GM12878 (cell line): ENCODE results near the gene ARF3. TPM values are rescaled to one million over a fixed set of nuclear protein-coding genes. Genes with fewer than 3 reads are reported as not detected.

Experiments used
- BHLHE40 ChIP-seq, 2 experiments: fragments of 450-650 bp in 1 of 2; IDR thresholded peaks; 2 replicates each; pipeline ENCODE4 v1.6.1; 2011 to 2017; ENCODE audit warnings: low read depth in 2 of 2, borderline replicate concordance in 1 of 2, improper control_type of control experiment in 1 of 2, low read length in 1 of 2, mild to moderate bottlenecking in 1 of 2
- CBFB ChIP-seq: IDR thresholded peaks from 2 replicates; pipeline ENCODE4 v1.6.1; 2016; ENCODE audit warnings: antibody characterized with exemption, low read depth
- IKZF2 ChIP-seq, 2 experiments: fragments of 450-650 bp; IDR thresholded peaks; 2 replicates each; pipeline ENCODE4 v1.6.1; 2017; ENCODE audit warnings: mild to moderate bottlenecking in 2 of 2, moderate library complexity in 2 of 2
- IRF4 ChIP-seq: IDR thresholded peaks from 2 replicates; pipeline ENCODE4 v1.6.1; 2011; ENCODE audit warnings: low read depth, low read length
- MYC ChIP-seq: IDR thresholded peaks from 2 replicates; pipeline ENCODE4 v1.6.1; 2011; ENCODE audit warnings: mild to moderate bottlenecking, low read length, moderate library complexity, inconsistent platforms; ENCODE audit not compliant: insufficient read depth, insufficient replicate concordance, insufficient read length, severe bottlenecking
- NR2C1 ChIP-seq: fragments of 450-650 bp; IDR thresholded peaks from 2 replicates; pipeline ENCODE4 v1.6.1; 2017; ENCODE audit warnings: antibody characterized with exemption, mild to moderate bottlenecking, moderate library complexity
- PAX5 ChIP-seq: IDR thresholded peaks from 2 replicates; pipeline ENCODE4 v1.6.1; 2011; ENCODE audit warnings: low read depth, low read length, borderline replicate concordance
- RELA ChIP-seq: fragments of 450-650 bp; IDR thresholded peaks from 2 replicates; pipeline ENCODE4 v1.8.0; 2014; ENCODE audit warnings: borderline replicate concordance; ENCODE audit not compliant: partially characterized antibody
- polyA plus RNA-seq, 11 experiments: library from polyadenylated mRNA; depleted of rRNA in 4 of 11; unstranded in 6 of 11; stranded (reverse) in 5 of 11; fragments of >200 nt; fragmentation: Nextera tagmentation in 4 of 11; fragmentation: Illumina TruSeq in 1 of 11; extraction: Ambion mirVana in 4 of 11; extraction: Trizol in 1 of 11; gene quantifications; 1 replicate in 1 of 11; 2 replicates in 10 of 11; pipeline versions ENCODE4 v1.2.1 to v1.2.3, GENCODE V29; 2011 to 2016; ENCODE audit warnings: inconsistent platforms in 2 of 11, missing spikeins in 2 of 11, low read depth in 1 of 11
- total RNA-seq, 4 experiments: library from RNA; depleted of rRNA in 3 of 4; stranded (reverse); fragments of >200 nt in 3 of 4; fragmentation: Illumina TruSeq in 1 of 4; extraction: Trizol in 1 of 4; gene quantifications; 2 replicates each; pipeline versions ENCODE4 v1.2.1 to v1.2.3, GENCODE V29; 2013 to 2021
- TF ChIP-seq, protein P1 (sequence below): fragments of 450-650 bp; IDR thresholded peaks from 2 replicates; pipeline ENCODE4 v1.6.1; 2017; ENCODE audit warnings: mild to moderate bottlenecking, moderate library complexity
- TF ChIP-seq, protein P2 (sequence below): fragments of 450-650 bp; IDR thresholded peaks from 2 replicates; pipeline ENCODE4 v1.6.1; 2018; ENCODE audit warnings: borderline replicate concordance, mild to moderate bottlenecking; ENCODE audit not compliant: partially characterized antibody

Gene ARF3
- total and polyA plus RNA-seq, 10 of the 15 experiments (the other 5 are each of a cell fraction or from before 2014, with no cell fraction given): 8.7 to 263 (median 74.4) TPM

DNA sequence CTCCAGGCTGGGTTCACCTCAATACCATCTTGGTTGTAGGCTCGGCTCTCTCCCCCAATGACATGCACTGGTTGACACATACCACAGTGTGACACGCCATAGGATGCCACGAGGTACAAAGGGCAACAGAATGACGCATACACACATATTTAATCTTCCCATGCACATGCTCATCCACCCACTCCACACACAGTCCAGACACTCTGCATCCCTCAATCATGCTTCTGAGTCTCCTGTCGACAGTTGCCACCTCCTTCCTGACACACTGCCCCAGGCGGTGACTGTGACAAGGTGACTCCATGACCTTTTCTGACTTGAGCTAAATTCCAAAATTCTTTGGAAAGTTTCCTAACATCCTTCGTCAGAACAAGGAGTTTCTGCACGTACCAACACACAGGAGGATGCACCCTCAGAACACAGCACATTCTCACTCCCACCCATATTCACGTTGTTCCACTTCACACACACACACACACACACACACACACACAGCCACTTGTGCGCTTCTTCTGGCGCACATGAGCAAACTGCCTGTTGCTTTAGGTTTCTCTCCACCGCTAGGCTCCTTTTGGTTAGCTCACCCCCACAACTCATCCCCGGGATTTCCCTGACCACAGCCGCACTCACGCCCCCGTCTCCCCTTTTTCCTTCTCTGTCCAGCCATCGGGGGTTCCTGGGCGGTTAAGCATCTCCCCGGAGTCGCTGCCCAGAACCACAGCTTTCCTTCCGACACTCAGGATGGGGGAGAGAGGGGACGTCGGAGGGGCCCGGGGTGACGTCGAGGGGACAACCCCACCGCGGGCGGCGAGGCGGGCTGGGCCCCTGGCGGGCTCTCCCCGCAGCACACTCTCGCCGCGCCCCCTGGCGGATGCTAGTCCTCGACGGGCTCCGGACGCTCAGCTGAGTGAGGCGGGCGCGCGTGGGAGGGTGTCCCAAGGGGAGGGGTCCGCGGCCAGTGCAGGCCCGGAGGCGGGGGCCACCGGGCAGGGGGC lies 20.3 kb upstream of the ARF3 start (continued):
- peak; percentile 49 to 70; a peak in 3 of 4 replicates for TF ChIP-seq BHLHE40 (IDR thresholded peaks at IDR 0.05; ENCODE audit: borderline replicate concordance in 1 of 2, low read depth in 2 of 2, low read length in 1 of 2)
- TF ChIP-seq, protein P1, sequence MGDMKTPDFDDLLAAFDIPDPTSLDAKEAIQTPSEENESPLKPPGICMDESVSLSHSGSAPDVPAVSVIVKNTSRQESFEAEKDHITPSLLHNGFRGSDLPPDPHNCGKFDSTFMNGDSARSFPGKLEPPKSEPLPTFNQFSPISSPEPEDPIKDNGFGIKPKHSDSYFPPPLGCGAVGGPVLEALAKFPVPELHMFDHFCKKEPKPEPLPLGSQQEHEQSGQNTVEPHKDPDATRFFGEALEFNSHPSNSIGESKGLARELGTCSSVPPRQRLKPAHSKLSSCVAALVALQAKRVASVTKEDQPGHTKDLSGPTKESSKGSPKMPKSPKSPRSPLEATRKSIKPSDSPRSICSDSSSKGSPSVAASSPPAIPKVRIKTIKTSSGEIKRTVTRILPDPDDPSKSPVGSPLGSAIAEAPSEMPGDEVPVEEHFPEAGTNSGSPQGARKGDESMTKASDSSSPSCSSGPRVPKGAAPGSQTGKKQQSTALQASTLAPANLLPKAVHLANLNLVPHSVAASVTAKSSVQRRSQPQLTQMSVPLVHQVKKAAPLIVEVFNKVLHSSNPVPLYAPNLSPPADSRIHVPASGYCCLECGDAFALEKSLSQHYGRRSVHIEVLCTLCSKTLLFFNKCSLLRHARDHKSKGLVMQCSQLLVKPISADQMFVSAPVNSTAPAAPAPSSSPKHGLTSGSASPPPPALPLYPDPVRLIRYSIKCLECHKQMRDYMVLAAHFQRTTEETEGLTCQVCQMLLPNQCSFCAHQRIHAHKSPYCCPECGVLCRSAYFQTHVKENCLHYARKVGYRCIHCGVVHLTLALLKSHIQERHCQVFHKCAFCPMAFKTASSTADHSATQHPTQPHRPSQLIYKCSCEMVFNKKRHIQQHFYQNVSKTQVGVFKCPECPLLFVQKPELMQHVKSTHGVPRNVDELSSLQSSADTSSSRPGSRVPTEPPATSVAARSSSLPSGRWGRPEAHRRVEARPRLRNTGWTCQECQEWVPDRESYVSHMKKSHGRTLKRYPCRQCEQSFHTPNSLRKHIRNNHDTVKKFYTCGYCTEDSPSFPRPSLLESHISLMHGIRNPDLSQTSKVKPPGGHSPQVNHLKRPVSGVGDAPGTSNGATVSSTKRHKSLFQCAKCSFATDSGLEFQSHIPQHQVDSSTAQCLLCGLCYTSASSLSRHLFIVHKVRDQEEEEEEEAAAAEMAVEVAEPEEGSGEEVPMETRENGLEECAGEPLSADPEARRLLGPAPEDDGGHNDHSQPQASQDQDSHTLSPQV: no peak
- TF ChIP-seq IKZF2 (IDR thresholded peaks at IDR 0.05): peak; percentile 92 to 95
- TF ChIP-seq CBFB: peak; percentile 91
- no peak for TF ChIP-seq PAX5
- TF ChIP-seq, protein P2, sequence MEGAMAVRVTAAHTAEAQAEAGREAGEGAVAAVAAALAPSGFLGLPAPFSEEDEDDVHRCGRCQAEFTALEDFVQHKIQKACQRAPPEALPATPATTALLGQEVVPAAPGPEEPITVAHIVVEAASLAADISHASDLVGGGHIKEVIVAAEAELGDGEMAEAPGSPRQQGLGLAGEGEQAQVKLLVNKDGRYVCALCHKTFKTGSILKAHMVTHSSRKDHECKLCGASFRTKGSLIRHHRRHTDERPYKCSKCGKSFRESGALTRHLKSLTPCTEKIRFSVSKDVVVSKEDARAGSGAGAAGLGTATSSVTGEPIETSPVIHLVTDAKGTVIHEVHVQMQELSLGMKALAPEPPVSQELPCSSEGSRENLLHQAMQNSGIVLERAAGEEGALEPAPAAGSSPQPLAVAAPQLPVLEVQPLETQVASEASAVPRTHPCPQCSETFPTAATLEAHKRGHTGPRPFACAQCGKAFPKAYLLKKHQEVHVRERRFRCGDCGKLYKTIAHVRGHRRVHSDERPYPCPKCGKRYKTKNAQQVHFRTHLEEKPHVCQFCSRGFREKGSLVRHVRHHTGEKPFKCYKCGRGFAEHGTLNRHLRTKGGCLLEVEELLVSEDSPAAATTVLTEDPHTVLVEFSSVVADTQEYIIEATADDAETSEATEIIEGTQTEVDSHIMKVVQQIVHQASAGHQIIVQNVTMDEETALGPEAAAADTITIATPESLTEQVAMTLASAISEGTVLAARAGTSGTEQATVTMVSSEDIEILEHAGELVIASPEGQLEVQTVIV: no peak
- TF ChIP-seq RELA: peak; percentile 82
- TF ChIP-seq IRF4: 0 out of 2 replicates have a peak, but pooled peaks have one; percentile 5
- TF ChIP-seq NR2C1: no peak
- no peak for TF ChIP-seq MYC
